ENCODE results near the gene WEE1.
"Not testable (repeated sequence)": the region's sequence is repeated elsewhere in the genome, so short reads cannot be mapped to it uniquely, and the experiment has no call there.

WEE1 gene

GRCh38 chr11:9600644-9601036 lies 27.2 kb downstream of the WEE1 start:
- Histone ChIP-seq H3K4me1 (ENCODE audit: control insufficient read depth, insufficient read depth, low read length) (peaks cover 2% of the 10 kb centered on the region; the same call in 1 of the 2 replicates), H3K9me3 (ENCODE audit: control insufficient read depth, insufficient read depth, low read length) (no peaks in the 10 kb centered on the region), H3K36me3 (ENCODE audit: control insufficient read depth, insufficient read depth, low read length) (no peaks in the 10 kb centered on the region), H3K4me3 (ENCODE audit: low read length) (no peak overlapping the region), H3K27me3 (ENCODE audit: control insufficient read depth, insufficient read depth, low read length) (no peaks in the 10 kb centered on the region), H3K27ac (ENCODE audit: low read length) (no peak overlapping the region)
- no peak for DNase-seq (ENCODE audit: low read depth, low spot score)
- no CpG with 5 or more reads among the region's 4 CpGs for WGBS (ENCODE audit: insufficient coverage, insufficient read length)

DNA sequence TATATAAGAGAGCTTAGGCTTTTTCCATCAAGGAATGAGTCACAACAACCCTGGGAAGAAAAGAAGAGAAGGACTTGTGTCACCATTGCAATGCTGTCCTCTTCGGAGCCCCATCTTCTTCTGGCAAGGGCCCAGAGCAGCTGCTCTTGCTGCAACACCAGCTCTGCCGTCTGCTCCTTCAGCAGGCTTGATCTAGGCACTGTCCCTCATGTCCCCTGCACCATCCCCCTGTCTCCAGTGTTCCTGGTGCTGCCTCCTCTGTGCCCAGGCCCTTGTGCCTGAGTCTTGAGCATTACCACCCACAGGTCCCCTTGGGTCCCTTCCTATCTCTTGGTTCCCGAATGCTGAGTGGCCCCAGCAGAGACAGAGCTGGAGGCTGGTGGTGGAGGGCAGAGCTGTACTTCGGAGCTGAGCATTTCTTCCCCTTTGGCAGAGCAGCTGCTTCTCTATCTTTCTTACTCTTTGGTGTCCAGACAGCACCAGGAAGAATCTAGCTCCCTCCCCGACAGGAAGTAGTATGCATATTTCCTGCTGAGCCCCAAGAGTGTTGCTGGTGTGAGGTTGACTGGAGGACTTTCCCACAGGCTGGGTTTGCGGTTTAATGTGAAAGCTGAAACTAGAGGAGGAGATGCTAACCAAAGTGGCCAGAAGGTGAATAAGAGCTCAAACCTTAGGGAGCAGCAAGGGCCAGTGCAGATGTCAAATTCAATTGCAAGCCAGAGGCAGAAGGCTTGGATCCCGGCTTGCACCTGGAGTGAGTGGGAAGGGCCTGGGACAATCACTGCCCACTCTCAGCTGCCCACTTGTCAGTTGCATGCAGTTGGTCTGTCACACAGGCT lies 27.8 kb downstream of the WEE1 start:
- DNase-seq (ENCODE audit: low read depth, low spot score), result no peak
- Histone ChIP-seq H3K9me3 (ENCODE audit: control insufficient read depth, insufficient read depth, low read length) (no peaks in the 10 kb centered on the region), H3K27me3 (ENCODE audit: control insufficient read depth, insufficient read depth, low read length) (no peaks in the 10 kb centered on the region), H3K27ac (ENCODE audit: low read length) (no peak overlapping the region), H3K4me1 (ENCODE audit: control insufficient read depth, insufficient read depth, low read length) (peaks cover 2% of the 10 kb centered on the region; the same call in 1 of the 2 replicates), H3K36me3 (ENCODE audit: control insufficient read depth, insufficient read depth, low read length) (no peaks in the 10 kb centered on the region), H3K4me3 (ENCODE audit: low read length) (no peak overlapping the region)
- WGBS (ENCODE audit: insufficient coverage, insufficient read length), result no CpG with 5 or more reads among the region's 7 CpGs

DNA sequence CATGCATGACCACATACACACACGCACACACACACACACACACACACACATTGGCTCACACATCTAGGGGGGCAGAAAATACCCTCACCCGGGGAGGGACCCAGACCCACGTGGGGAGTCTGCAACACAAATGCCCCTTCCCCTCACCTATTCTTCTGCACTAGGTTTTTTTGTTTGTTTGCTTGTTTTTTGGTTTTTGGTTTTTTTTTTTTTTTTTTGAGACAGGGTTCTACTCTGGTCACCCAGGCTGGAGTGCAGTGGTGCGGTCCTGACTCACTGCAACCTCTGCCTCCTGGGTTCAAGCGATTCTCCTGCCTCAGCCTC lies 28.4 kb downstream of the WEE1 start:
- H3K4me1 ChIP-seq (ENCODE audit: control insufficient read depth, insufficient read depth, low read length), result peaks cover 2% of the 10 kb centered on the region; the same call in 1 of the 2 replicates
- no CpG with 5 or more reads among the region's 5 CpGs for WGBS (ENCODE audit: insufficient coverage, insufficient read length)

GRCh38 chr11:9603214-9603613 lies 29.7 kb downstream of the WEE1 start:
- DNase-seq (ENCODE audit: low read depth, low spot score); H3K4me3 ChIP-seq (ENCODE audit: low read length); H3K36me3 ChIP-seq (ENCODE audit: control insufficient read depth, insufficient read depth, low read length); H3K9me3 ChIP-seq (ENCODE audit: control insufficient read depth, insufficient read depth, low read length); H3K27ac ChIP-seq (ENCODE audit: low read length); H3K4me1 ChIP-seq (ENCODE audit: control insufficient read depth, insufficient read depth, low read length); H3K27me3 ChIP-seq (ENCODE audit: control insufficient read depth, insufficient read depth, low read length): not testable (repeated sequence)
- no CpG with 5 or more reads among the region's 14 CpGs for WGBS (ENCODE audit: insufficient coverage, insufficient read length)

More for the DNA sequence above, 28.4 kb downstream of the WEE1 start:
- Histone ChIP-seq H3K27me3 (ENCODE audit: control insufficient read depth, insufficient read depth, low read length) (no peaks in the 10 kb centered on the region), H3K4me3 (ENCODE audit: low read length) (no peak overlapping the region), H3K36me3 (ENCODE audit: control insufficient read depth, insufficient read depth, low read length) (no peaks in the 10 kb centered on the region), H3K27ac (ENCODE audit: low read length) (no peak overlapping the region), H3K9me3 (ENCODE audit: control insufficient read depth, insufficient read depth, low read length) (no peaks in the 10 kb centered on the region)
- DNase-seq (ENCODE audit: low read depth, low spot score), result no peak

GRCh38 chr11:9604134-9604533 lies 30.7 kb downstream of the WEE1 start:
- Histone ChIP-seq H3K4me1 (ENCODE audit: control insufficient read depth, insufficient read depth, low read length) (peaks cover 2% of the 10 kb centered on the region; the same call in 1 of the 2 replicates), H3K4me3 (ENCODE audit: low read length) (no peak overlapping the region), H3K36me3 (ENCODE audit: control insufficient read depth, insufficient read depth, low read length) (no peaks in the 10 kb centered on the region), H3K27me3 (ENCODE audit: control insufficient read depth, insufficient read depth, low read length) (no peaks in the 10 kb centered on the region), H3K27ac (ENCODE audit: low read length) (no peak overlapping the region), H3K9me3 (ENCODE audit: control insufficient read depth, insufficient read depth, low read length) (no peaks in the 10 kb centered on the region)
- WGBS (ENCODE audit: insufficient coverage, insufficient read length), result no CpG with 5 or more reads among the region's 6 CpGs
- DNase-seq (ENCODE audit: low read depth, low spot score), result no peak

DNA sequence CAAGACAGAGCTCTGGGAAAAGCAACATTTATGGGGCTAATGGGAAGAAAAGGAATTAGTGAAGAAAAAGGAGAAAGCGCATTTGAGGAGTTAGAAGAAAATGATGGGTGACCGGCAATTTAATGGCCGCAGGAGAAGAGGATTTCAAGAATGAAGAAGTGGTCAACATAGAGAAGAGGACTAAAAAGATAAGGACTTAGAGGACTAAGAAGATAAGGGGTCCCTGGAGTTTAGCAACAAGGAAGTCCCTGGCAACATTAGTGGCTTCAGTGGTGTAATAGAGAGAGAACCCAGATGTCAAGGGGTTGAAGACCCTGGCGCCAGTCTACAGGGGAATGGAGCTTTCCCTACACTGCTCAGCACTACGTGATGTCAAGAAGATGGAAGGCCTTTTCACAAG lies 32.3 kb downstream of the WEE1 start:
- Histone ChIP-seq H3K4me3 (ENCODE audit: low read length) (no peak overlapping the region), H3K27me3 (ENCODE audit: control insufficient read depth, insufficient read depth, low read length) (no peaks in the 10 kb centered on the region), H3K27ac (ENCODE audit: low read length) (no peak overlapping the region), H3K4me1 (ENCODE audit: control insufficient read depth, insufficient read depth, low read length) (peaks cover 2% of the 10 kb centered on the region; the same call in 1 of the 2 replicates), H3K9me3 (ENCODE audit: control insufficient read depth, insufficient read depth, low read length) (no peaks in the 10 kb centered on the region), H3K36me3 (ENCODE audit: control insufficient read depth, insufficient read depth, low read length) (no peaks in the 10 kb centered on the region)
- 100% methylated on average over 2 of the region's 5 CpGs for WGBS (ENCODE audit: insufficient coverage, insufficient read length)
- no peak for DNase-seq (ENCODE audit: low read depth, low spot score)

DNA sequence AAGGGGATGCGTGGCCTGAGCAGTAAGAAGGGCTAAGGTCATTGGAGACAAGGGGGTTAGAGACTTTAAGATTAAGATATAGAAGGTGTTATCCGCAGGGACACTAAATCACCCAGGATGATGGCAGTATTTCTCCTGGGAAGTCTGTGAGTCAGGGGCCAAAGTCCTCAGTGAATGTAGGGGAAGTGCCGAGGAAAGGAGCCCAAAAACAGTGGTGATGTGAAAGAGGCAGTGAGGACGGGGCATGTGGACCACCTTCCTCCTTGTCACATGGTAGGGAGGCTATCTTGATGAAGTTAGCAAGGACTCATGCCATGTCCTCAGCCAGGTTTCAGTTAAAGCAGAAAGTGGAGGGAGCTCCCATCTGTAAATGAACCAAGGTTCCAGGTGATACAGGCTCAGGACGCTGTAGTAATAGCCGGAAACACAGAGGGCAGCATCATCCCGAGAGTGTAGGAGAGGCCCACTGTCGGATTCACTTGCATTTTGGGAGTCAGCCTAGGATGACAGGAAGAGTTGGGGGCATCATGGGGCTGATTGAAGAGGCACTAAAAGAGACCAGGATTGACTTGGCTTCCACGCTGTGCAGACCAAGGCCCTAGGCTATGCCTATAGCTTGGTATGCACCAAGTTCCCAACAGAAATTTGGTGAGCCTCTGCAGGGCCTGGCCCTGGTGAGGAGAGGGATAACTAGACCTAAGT lies 33.5 kb downstream of the WEE1 start:
- no CpG with 5 or more reads among the region's 9 CpGs for WGBS (ENCODE audit: insufficient coverage, insufficient read length)
- Histone ChIP-seq H3K36me3 (ENCODE audit: control insufficient read depth, insufficient read depth, low read length) (no peaks in the 10 kb centered on the region), H3K27me3 (ENCODE audit: control insufficient read depth, insufficient read depth, low read length) (no peaks in the 10 kb centered on the region), H3K4me3 (ENCODE audit: low read length) (no peak overlapping the region), H3K27ac (ENCODE audit: low read length) (no peak overlapping the region), H3K4me1 (ENCODE audit: control insufficient read depth, insufficient read depth, low read length) (no peaks in the 10 kb centered on the region), H3K9me3 (ENCODE audit: control insufficient read depth, insufficient read depth, low read length) (no peaks in the 10 kb centered on the region)
- DNase-seq (ENCODE audit: low read depth, low spot score), result no peak

DNA sequence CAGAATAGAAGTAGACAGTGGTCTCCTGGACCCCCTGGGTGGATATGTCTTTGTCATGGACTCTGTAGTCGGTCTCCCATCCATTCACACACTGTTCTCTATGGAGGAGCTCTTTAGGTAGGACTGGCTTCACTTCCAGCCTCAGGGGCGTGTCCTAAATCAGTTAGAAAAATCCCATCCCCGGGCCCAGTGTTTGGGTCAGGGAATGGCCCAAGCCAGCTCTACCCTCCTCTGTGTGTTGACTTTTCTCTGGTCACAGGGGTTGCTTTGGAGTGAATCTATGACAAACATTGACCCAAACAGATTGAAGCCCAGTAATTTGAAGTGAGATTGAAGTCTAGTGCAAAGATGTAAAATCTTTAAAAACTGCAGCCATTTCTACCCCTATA lies 34.0 kb downstream of the WEE1 start:
- WGBS (ENCODE audit: insufficient coverage, insufficient read length), result no CpG with 5 or more reads among the region's 3 CpGs
- Histone ChIP-seq H3K9me3 (ENCODE audit: control insufficient read depth, insufficient read depth, low read length) (no peaks in the 10 kb centered on the region), H3K27me3 (ENCODE audit: control insufficient read depth, insufficient read depth, low read length) (no peaks in the 10 kb centered on the region), H3K4me3 (ENCODE audit: low read length) (no peak overlapping the region), H3K36me3 (ENCODE audit: control insufficient read depth, insufficient read depth, low read length) (no peaks in the 10 kb centered on the region), H3K4me1 (ENCODE audit: control insufficient read depth, insufficient read depth, low read length) (no peaks in the 10 kb centered on the region), H3K27ac (ENCODE audit: low read length) (no peak overlapping the region)
- no peak for DNase-seq (ENCODE audit: low read depth, low spot score)

DNA sequence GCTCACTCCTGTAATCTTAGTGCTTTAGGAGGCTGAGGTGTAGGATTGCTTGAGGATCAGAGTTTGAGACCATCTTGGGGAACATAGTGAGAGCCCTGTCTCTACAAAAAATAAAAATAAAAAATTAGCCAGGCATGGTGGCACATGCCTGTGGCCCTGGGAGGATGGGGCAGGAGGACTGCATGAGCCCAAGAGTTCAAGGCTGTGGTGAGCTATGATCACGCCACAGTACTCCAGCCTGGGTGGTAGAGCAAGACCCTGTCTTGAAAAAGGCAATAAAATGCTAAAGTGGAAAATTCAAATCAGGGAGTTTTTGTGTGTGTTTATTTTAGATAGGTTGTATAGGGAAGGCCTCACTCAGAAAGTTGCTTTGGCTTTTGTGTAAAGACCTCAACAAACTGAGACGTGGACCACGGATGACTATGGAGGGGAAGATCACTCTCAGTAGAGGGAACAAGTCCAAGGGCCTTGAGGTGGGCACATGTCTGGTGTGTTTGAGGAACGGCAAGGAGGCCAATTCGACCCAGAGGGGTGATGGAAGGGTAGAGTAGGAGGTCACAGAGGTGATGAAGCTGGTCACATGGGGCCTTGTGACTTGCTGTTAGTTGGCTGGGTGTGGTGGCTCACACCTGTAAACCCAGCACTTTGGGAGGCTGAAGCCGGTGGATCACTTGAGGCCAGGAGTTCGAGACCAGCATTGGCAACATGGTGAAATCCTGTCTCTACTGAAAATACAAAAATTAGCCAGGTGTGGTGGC lies 35.7 kb downstream of the WEE1 start:
- no peaks in the 10 kb centered on the region for H3K9me3 ChIP-seq (ENCODE audit: control insufficient read depth, insufficient read depth, low read length)
- no peak overlapping the region for H3K27ac ChIP-seq (ENCODE audit: low read length)
- no peaks in the 10 kb centered on the region for H3K4me1 ChIP-seq (ENCODE audit: control insufficient read depth, insufficient read depth, low read length)
- DNase-seq (ENCODE audit: low read depth, low spot score), result no peak
- H3K27me3 ChIP-seq (ENCODE audit: control insufficient read depth, insufficient read depth, low read length), result no peaks in the 10 kb centered on the region
- WGBS (ENCODE audit: insufficient coverage, insufficient read length), result no CpG with 5 or more reads among the region's 7 CpGs
- no peaks in the 10 kb centered on the region for H3K36me3 ChIP-seq (ENCODE audit: control insufficient read depth, insufficient read depth, low read length)
- H3K4me3 ChIP-seq (ENCODE audit: low read length), result no peak overlapping the region

GRCh38 chr11:9609841-9610240 lies 36.4 kb downstream of the WEE1 start:
- Histone ChIP-seq H3K4me1 (ENCODE audit: control insufficient read depth, insufficient read depth, low read length) (no peaks in the 10 kb centered on the region), H3K36me3 (ENCODE audit: control insufficient read depth, insufficient read depth, low read length) (no peaks in the 10 kb centered on the region), H3K27me3 (ENCODE audit: control insufficient read depth, insufficient read depth, low read length) (no peaks in the 10 kb centered on the region), H3K4me3 (ENCODE audit: low read length) (no peak overlapping the region), H3K9me3 (ENCODE audit: control insufficient read depth, insufficient read depth, low read length) (no peaks in the 10 kb centered on the region), H3K27ac (ENCODE audit: low read length) (no peak overlapping the region)
- DNase-seq (ENCODE audit: low read depth, low spot score), result no peak
- no CpG with 5 or more reads among the region's 3 CpGs for WGBS (ENCODE audit: insufficient coverage, insufficient read length)
